Transverse colon (tissue), 4 donors: ENCODE data around the gene FPGT.

Experiments used
- EP300 ChIP-seq: sonication (generic); formaldehyde crosslinking; IDR thresholded peaks from one replicate; pipeline ENCODE4 v1.6.1; 2017; ENCODE audit warnings: antibody characterized with exemption, low read depth
- POLR2A ChIP-seq: fragments of 450-650 bp; IDR thresholded peaks from one replicate; pipeline ENCODE4 v1.6.1; 2016; ENCODE audit warnings: antibody characterized with exemption, mild to moderate bottlenecking, moderate library complexity
- POLR2AphosphoS5 ChIP-seq, 3 donors: sonication (generic); formaldehyde crosslinking; IDR thresholded peaks; one replicate each; pipeline ENCODE4 v1.6.1; 2016; ENCODE audit warnings: antibody characterized with exemption in 3 of 3
- TF ChIP-seq, protein P1 (sequence below), 5 experiments: fragments of 200-600 bp in 3 of 5; fragments of 450-650 bp in 2 of 5; sonication (generic) in 3 of 5; IDR thresholded peaks; 1 replicate in 2 of 5; 2 replicates in 3 of 5; pipeline ENCODE4 v1.5.1; 2016 to 2017; ENCODE audit warnings: antibody characterized with exemption in 5 of 5, inconsistent platforms in 3 of 5, mild to moderate bottlenecking in 2 of 5, moderate library complexity in 1 of 5

DNA sequence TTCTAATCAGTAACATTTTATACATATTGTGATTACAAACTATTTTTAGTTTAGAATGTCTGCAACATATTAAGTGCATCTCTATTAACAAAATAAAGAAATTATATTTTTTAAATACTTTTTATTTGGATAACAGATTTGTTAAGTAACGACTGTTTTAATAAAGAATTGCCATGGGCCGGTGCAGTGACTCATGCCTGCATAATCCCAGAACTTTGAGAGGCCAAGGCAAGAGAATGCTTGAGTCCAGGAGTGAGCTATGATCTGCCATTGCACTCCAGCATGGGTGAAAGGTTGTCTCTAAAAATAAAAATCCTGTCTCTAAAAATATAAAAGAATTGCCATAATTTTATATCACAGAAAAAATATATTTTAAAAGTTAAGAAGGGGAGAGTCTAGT lies 4.1 kb upstream of the FPGT start:
- TF ChIP-seq EP300 (no peak), POLR2A (no peak), POLR2AphosphoS5 (IDR thresholded peaks at IDR 0.05) (no peak)
- TF ChIP-seq, protein P1, sequence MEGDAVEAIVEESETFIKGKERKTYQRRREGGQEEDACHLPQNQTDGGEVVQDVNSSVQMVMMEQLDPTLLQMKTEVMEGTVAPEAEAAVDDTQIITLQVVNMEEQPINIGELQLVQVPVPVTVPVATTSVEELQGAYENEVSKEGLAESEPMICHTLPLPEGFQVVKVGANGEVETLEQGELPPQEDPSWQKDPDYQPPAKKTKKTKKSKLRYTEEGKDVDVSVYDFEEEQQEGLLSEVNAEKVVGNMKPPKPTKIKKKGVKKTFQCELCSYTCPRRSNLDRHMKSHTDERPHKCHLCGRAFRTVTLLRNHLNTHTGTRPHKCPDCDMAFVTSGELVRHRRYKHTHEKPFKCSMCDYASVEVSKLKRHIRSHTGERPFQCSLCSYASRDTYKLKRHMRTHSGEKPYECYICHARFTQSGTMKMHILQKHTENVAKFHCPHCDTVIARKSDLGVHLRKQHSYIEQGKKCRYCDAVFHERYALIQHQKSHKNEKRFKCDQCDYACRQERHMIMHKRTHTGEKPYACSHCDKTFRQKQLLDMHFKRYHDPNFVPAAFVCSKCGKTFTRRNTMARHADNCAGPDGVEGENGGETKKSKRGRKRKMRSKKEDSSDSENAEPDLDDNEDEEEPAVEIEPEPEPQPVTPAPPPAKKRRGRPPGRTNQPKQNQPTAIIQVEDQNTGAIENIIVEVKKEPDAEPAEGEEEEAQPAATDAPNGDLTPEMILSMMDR (IDR thresholded peaks at IDR 0.05): no peak
